Common myeloid progenitor, CD34-positive (primary cell): ENCODE data around the gene ATAT1.

Source experiments
- CTCF ChIA-PET: fragments of 350-600 bp; sonication (Branson Sonifier 250); formaldehyde crosslinking; loops from one replicate; lab custom pipeline; 2021; ENCODE audit warnings: antibody characterized with exemption; lab: Charles Lee
- POLR2A ChIA-PET: fragments of 350-600 bp; sonication (Branson Sonifier 250); formaldehyde crosslinking; loops from one replicate; lab custom pipeline; 2021; ENCODE audit warnings: antibody characterized with exemption; lab: Charles Lee
- DNase-seq, 3 donors: peaks; one replicate each; pipeline versions ENCODE4 v3.0.0 to v3.0.0-alpha.2; 2013
- H3K27ac ChIP-seq, 2 experiments: 1 replicate in 1 of 2; 2 replicates in 1 of 2; pipeline ENCODE4 v1.7.0; 2013; ENCODE audit warnings: inconsistent platforms in 2 of 2, low read length in 2 of 2, mild to moderate bottlenecking in 2 of 2, low read depth in 1 of 2, moderate library complexity in 1 of 2; ENCODE audit not compliant: severe bottlenecking in 2 of 2, insufficient read depth in 1 of 2, poor library complexity in 1 of 2
- H3K27me3 ChIP-seq, 5 experiments: replicated peaks in 2 of 5; 1 replicate in 3 of 5; 2 replicates in 2 of 5; pipeline versions ENCODE4 v1.6.1 to v1.7.0; 2013; ENCODE audit warnings: low read length in 4 of 5, mild to moderate bottlenecking in 2 of 5, moderate library complexity in 2 of 5, inconsistent platforms in 1 of 5; ENCODE audit not compliant: insufficient read depth in 5 of 5, control insufficient read depth in 4 of 5
- H3K36me3 ChIP-seq, 4 experiments: 1 replicate in 2 of 4; 2 replicates in 2 of 4; pipeline versions ENCODE4 v1.6.1 to v1.7.0; 2013; ENCODE audit warnings: low read length in 3 of 4, control low read depth in 1 of 4, mild to moderate bottlenecking in 1 of 4; ENCODE audit not compliant: control insufficient read depth in 4 of 4, insufficient read depth in 4 of 4
- H3K4me1 ChIP-seq, 4 experiments: 1 replicate in 3 of 4; 2 replicates in 1 of 4; pipeline versions ENCODE4 v1.6.1 to v1.7.1; 2013; ENCODE audit warnings: low read length in 3 of 4, mild to moderate bottlenecking in 3 of 4, control low read depth in 1 of 4, inconsistent platforms in 1 of 4, moderate library complexity in 1 of 4; ENCODE audit not compliant: control insufficient read depth in 4 of 4, insufficient read depth in 4 of 4; ENCODE audit errors: control extremely low read depth in 1 of 4
- H3K4me3 ChIP-seq, 7 experiments: 1 replicate in 4 of 7; 2 replicates in 3 of 7; pipeline versions ENCODE4 v1.5.1 to v1.7.0; 2013; ENCODE audit warnings: mild to moderate bottlenecking in 7 of 7, low read length in 6 of 7, moderate library complexity in 6 of 7, inconsistent platforms in 2 of 7, low read depth in 2 of 7, control low read depth in 1 of 7; ENCODE audit not compliant: insufficient read depth in 4 of 7, control insufficient read depth in 1 of 7; ENCODE audit errors: extremely low read depth in 1 of 7
- H3K9me3 ChIP-seq, 5 experiments: 1 replicate in 4 of 5; 2 replicates in 1 of 5; pipeline versions ENCODE4 v1.6.1 to v1.7.1; 2013; ENCODE audit warnings: low read length in 4 of 5, mild to moderate bottlenecking in 2 of 5, inconsistent platforms in 1 of 5, low read depth in 1 of 5, moderate library complexity in 1 of 5; ENCODE audit not compliant: control insufficient read depth in 4 of 5, insufficient read depth in 2 of 5; ENCODE audit errors: control extremely low read depth in 1 of 5
- WGBS: methylation state at CpG from one replicate; pipeline ENCODE4 v1.1.5; 2013; ENCODE audit not compliant: insufficient coverage; 5-methylcytosine and 5-hydroxymethylcytosine counted together

The ATAT1 gene

DNA sequence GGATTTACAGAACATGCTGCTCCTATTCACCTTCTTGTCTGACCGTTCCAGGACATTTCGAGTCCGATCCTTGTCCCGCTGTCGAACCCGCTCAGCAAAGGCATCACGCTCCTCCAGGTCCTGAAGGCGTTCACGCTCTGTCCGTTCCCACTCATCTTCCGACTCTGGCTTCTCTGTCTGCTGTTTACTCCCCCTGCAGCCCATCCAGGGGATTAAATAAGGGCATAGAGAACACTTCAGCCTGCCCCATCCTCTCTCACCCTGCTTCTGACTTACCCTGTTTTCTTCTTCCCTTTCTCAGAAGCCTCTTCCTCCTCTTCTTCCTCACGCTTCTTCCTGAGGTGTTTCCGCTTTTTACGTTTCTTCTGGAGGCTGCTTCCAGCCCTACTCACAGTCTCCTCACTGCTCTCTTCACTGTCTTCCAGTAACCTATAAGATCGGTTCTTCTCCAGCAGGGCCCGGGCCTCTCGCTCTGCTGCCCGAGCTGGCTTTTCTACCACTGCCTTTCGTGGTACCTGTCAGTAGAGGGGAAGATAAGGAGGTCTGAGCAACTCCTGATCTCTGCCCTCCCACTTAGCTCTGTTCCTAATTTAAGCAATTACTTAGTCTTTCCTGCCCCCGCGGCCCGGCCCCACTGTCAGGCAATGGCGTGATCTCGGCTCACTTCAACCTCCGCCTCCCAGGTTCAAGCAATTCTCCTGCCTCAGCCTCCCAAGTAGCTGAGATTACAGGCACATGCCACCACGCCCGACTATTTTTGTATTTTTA is 44.3 kb downstream of the ATAT1 start:
- WGBS, result 96% methylated on average over 21 of the region's 27 CpGs
- POLR2A ChIA-PET, result no interaction called here
- Histone ChIP-seq H3K27ac (no peak overlapping the region), H3K36me3 (peaks cover 7 to 40% (median 27%) of the 10 kb centered on the region in 4 experiments), H3K9me3 (no peaks in the 10 kb centered on the region), H3K4me3 (peak overlapping the region in 1 of 7 experiments; percentile 10), H3K4me1 (peaks cover 3 to 19% (median 16%) of the 10 kb centered on the region in 4 experiments), H3K27me3 (no peaks in the 10 kb centered on the region)
- CTCF ChIA-PET, result interaction anchor here (0.7 to 18.0 kb wide), 11 partner anchors 10 to 189 kb away, joined by 3 to 622 read pairs (median 8); partner anchors contain the start of genes ATAT1, C6orf136, MDC1 and TUBB
- DNase-seq, result peak in 2 of 3 donors; percentile 28 to 38

DNA sequence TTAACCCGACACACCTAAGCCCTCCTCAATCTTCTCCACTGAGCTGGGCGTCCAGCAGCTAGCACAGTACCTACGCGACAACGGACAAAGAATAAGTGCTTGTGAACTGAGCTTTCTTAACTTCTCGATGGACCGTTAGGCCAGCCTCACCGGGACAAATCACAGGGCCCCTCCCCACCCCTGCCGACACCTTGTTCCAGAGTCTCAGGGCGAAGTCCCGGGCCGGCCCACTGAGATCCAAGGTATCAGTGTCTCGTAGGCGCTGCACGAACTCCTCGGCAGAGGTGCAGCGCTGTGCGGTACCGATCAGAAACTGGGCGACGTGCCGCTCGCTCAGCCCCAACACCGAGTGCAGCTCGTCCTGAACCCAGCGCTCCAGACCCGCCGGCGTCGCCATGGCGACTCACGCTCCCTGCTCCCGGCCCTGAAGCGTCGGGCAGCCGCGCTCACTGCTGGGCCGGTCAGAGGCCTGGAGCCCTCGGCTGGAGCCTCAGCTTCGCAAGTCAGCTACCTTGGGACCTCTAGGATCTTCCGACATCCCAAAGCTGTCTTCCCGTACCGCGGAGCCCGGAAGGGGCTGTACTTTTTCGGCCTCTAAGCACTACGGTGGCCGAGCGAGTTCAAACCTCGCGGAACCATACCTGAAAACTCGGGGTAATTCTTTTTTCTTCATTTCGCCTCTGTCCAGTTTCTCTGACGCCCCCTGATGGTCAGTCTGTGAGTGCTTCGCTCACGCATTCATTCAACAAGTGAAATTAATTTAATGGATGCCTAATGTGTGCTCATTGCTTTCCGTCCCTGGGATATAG is 46.0 kb downstream of the ATAT1 start, which contains the start of gene DHX16:
Gene DHX16, minus strand, starts transcription at position 562 of the 809 bp plus-strand sequence. Its CDS starts 165 bp downstream, at position 397.
- H3K4me1 ChIP-seq, result peaks cover 3 to 20% (median 17%) of the 10 kb centered on the region in 4 experiments
- ChIA-PET POLR2A (interaction anchor here (0.6 to 0.8 kb wide), 3 partner anchors 62 to 131 kb away, joined by 3 to 10 read pairs (median 3); no protein-coding TSS in a partner anchor), CTCF (interaction anchor here (1.0 to 18.0 kb wide), 13 partner anchors 9 to 130 kb away, joined by 3 to 622 read pairs (median 8); partner anchors contain the start of genes ATAT1, C6orf136, IER3 and MDC1)
- WGBS, result 0% methylated on average over 48 of the region's 57 CpGs
- no peaks in the 10 kb centered on the region for H3K9me3 ChIP-seq
- peak; percentile 96 to 97 (median 97) for DNase-seq
- H3K27ac ChIP-seq, result peak within 1 kb of the TSS; percentile 61 to 83
- H3K4me3 ChIP-seq, result peak within 1 kb of the TSS; percentile 76 to 99 (median 94)
- H3K36me3 ChIP-seq, result peaks cover 10 to 47% (median 34%) of the 10 kb centered on the region in 4 experiments
- H3K27me3 ChIP-seq, result no peaks in the 10 kb centered on the region

DNA sequence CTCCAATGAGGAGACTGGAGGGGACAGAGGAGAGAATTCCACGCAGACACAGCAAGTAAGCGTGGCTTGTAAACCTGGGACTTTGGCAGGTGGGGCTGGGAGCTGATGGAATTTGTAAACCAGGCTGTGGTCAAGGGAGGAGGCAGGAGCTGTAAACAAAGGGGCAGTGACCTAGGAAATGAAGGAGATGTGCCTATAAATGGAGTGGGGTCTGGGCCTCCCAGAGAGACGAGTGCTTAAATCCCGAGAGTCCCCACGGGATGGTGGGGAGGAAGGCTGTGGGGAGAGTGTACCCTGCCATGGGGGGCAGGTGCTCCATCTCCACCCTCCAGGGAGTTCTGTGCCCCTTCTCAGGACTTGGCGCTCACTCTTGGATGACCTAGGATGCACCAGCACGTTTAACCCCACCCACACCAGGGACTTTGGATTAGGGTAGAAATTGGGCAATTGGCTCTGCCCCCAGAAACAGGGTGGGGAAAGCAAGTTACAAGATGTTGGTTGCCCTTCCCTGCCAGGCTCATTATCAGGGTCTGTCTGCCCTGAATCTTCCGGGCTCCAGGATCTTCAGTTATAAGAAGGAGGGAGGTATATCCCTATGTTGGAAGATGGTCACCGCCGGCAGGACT is 50.1 kb downstream of the ATAT1 start:
- no peaks in the 10 kb centered on the region for H3K9me3 ChIP-seq
- DNase-seq, result no peak
- no peaks in the 10 kb centered on the region for H3K27me3 ChIP-seq
- H3K27ac ChIP-seq, result no peak overlapping the region
- CTCF ChIA-PET, result interaction anchor here (0.7 to 18.0 kb wide), 4 partner anchors 25 to 111 kb away, joined by 3 to 622 read pairs (median 4); partner anchors contain the start of genes MDC1 and TUBB
- H3K4me3 ChIP-seq, result no peak overlapping the region
- 92% methylated on average over 4 of the region's 10 CpGs for WGBS
- peaks cover 8 to 48% (median 44%) of the 10 kb centered on the region in 4 experiments for H3K4me1 ChIP-seq
- peaks cover 7 to 45% (median 29%) of the 10 kb centered on the region in 4 experiments for H3K36me3 ChIP-seq
- POLR2A ChIA-PET, result no interaction called here

DNA sequence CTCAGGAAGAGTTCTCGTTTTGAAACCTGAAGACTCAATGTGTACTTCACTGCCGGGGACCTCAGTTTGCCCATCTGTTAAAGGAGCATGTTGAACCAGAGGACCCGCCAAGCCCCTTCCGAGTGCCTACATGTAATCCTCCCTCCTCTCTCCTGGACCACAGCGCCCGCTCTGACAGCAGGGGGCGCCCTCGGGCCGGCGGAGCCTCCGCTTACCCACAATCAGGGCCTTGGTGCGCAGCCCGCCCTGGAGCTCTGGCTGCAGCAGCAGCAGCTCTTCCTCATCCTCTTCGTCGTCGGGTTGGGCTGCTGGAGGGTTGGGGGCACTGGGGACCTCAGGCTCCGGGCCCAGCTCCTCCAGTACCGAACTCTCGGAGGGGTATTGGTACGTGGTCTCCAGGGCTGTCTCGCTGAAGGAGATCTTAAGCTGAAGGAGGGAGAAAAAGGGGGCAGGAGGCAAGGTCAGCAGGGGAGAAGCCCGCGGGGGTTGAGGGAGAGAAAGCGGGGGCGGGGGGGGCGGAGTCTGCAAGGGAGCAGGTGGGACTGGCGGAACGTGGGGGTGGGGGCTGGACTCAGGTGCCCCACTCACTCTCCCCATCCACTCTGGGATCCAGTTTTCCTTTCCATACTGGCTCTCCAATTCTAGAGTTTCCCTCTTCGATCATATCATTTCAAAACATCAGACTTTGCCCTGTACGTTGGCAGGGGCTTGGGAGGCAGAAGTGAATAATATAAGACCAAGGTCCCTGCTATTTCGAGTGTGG is 52.5 kb downstream of the ATAT1 start:
- peak overlapping the region in 4 of 7 experiments; percentile 9 to 88 (median 43) for H3K4me3 ChIP-seq
- peak overlapping the region in 1 of 2 experiments; percentile 44 for H3K27ac ChIP-seq
- H3K4me1 ChIP-seq, result peaks cover 10 to 55% (median 51%) of the 10 kb centered on the region in 4 experiments

DNA sequence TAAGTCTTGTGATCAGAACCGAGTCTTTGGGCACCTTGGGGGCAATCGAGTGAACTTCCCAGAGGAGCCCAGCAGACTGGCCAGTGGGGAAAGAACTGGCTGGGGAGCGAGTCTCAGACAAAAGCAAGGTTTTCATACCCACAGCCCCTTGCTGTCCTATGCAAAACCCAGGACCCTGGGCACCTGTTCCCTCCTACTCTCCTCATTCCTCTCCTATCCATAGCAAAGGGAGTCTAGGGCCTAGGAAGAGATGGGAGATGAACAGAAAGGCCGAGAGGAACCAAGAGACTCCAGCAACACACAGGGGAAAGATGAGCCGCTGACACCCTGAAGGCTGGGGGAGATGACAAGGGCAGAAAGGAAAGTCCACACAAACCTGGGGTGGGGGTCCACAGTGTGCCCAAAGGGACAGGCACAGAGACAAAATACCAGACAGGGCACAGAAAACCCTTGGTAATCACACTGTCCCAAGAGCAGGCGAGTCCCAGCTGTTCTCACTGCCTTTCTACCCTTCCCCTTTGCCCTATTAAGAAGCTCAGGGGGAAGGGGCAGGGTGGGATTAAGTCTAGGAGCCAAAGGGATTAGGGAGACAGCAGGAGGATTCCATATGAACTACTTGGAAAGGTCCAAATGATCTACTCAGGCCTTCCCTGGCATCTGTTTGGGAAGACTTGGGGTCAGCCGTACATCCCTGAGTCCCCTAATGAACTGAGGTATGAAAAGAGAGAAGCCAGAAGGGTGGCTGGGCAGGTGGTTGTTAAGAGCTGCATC is 53.3 kb downstream of the ATAT1 start:
- Histone ChIP-seq H3K27ac (peak overlapping the region in 1 of 2 experiments; percentile 49), H3K4me1 (peaks cover 10 to 61% (median 54%) of the 10 kb centered on the region in 4 experiments), H3K4me3 (peak overlapping the region in 5 of 7 experiments; percentile 9 to 88 (median 46)), H3K27me3 (no peaks in the 10 kb centered on the region), H3K9me3 (no peaks in the 10 kb centered on the region), H3K36me3 (peaks cover 7 to 46% (median 30%) of the 10 kb centered on the region in 4 experiments)
- WGBS, result 79% methylated on average over 7 of the region's 7 CpGs
- no peak for DNase-seq
- ChIA-PET CTCF (interaction anchor here (0.7 to 18.0 kb wide), 13 partner anchors 8 to 196 kb away, joined by 3 to 622 read pairs (median 6); partner anchors contain the start of genes DHX16, MDC1, NRM and TUBB), POLR2A (interaction anchor here (7.4 kb wide), 1 partner anchor 41 kb away, joined by 56 read pairs; the partner anchor contains the start of gene TUBB)

More for the DNA sequence above, 52.5 kb downstream of the ATAT1 start:
- Histone ChIP-seq H3K27me3 (no peaks in the 10 kb centered on the region), H3K9me3 (no peaks in the 10 kb centered on the region), H3K36me3 (peaks cover 7 to 45% (median 30%) of the 10 kb centered on the region in 4 experiments)
- WGBS, result 8% methylated on average over 11 of the region's 31 CpGs
- ChIA-PET CTCF (interaction anchor here (0.7 to 18.0 kb wide), 21 partner anchors 9 to 408 kb away, joined by 3 to 622 read pairs (median 4); partner anchors contain the start of genes FLOT1, MDC1, NRM and TUBB), POLR2A (interaction anchor here (0.6 to 7.4 kb wide), 4 partner anchors 28 to 52 kb away, joined by 3 to 56 read pairs (median 6); partner anchors contain the start of genes MDC1 and TUBB)
- peak; percentile 83 to 91 (median 87) for DNase-seq
